ENCODE data around the gene SH3RF1.

Gene SH3RF1

GRCh38 chr4:169122422-169122821, 148.3 kb downstream of the SH3RF1 start:
- Histone ChIP-seq H3K27me3 (replicated peaks; ENCODE audit: control insufficient read depth, insufficient read depth, low read length) (no peaks in the 10 kb centered on the region), H3K36me3 (ENCODE audit: control insufficient read depth, insufficient read depth, low read length) (no peaks in the 10 kb centered on the region; the same call in 1 of the 2 replicates), H3K4me3 (replicated peaks; ENCODE audit: low read depth, low read length) (no peak overlapping the region)
- no peak for TF ChIP-seq CTCF (IDR thresholded peaks at IDR 0.05; ENCODE audit: insufficient read depth, low read length, poor library complexity, severe bottlenecking)
- no peak for DNase-seq (ENCODE audit: extremely low read depth, insufficient read length)

- no peak for DNase-seq (ENCODE audit: extremely low read depth, insufficient read length)
- Histone ChIP-seq H3K27me3 (replicated peaks; ENCODE audit: control insufficient read depth, insufficient read depth, low read length) (no peaks in the 10 kb centered on the region), H3K36me3 (ENCODE audit: control insufficient read depth, insufficient read depth, low read length) (no peaks in the 10 kb centered on the region; the same call in 1 of the 2 replicates), H3K4me3 (replicated peaks; ENCODE audit: low read depth, low read length) (no peak overlapping the region)
- TF ChIP-seq CTCF (IDR thresholded peaks at IDR 0.05; ENCODE audit: insufficient read depth, low read length, poor library complexity, severe bottlenecking) = no peak
Observed at GRCh38 chr4:169121861-169122382, 148.8 kb downstream of the SH3RF1 start.

- Histone ChIP-seq H3K27me3 (replicated peaks; ENCODE audit: control insufficient read depth, insufficient read depth, low read length) (no peaks in the 10 kb centered on the region), H3K4me3 (replicated peaks; ENCODE audit: low read depth, low read length) (no peak overlapping the region), H3K36me3 (ENCODE audit: control insufficient read depth, insufficient read depth, low read length) (peaks cover 5% of the 10 kb centered on the region)
- DNase-seq (ENCODE audit: extremely low read depth, insufficient read length) = no peak
- TF ChIP-seq CTCF (IDR thresholded peaks at IDR 0.05; ENCODE audit: insufficient read depth, low read length, poor library complexity, severe bottlenecking) = no peak
Observed at GRCh38 chr4:169120624-169121023, 150.1 kb downstream of the SH3RF1 start.

GRCh38 chr4:169119536-169119935, 151.2 kb downstream of the SH3RF1 start:
- Histone ChIP-seq H3K36me3 (ENCODE audit: control insufficient read depth, insufficient read depth, low read length) (peaks cover 5% of the 10 kb centered on the region), H3K4me3 (replicated peaks; ENCODE audit: low read depth, low read length) (no peak overlapping the region), H3K27me3 (replicated peaks; ENCODE audit: control insufficient read depth, insufficient read depth, low read length) (no peaks in the 10 kb centered on the region)
- TF ChIP-seq CTCF (IDR thresholded peaks at IDR 0.05; ENCODE audit: insufficient read depth, low read length, poor library complexity, severe bottlenecking) = no peak
- no peak for DNase-seq (ENCODE audit: extremely low read depth, insufficient read length)

- H3K27me3 ChIP-seq (replicated peaks; ENCODE audit: control insufficient read depth, insufficient read depth, low read length) = no peaks in the 10 kb centered on the region
- no peak for DNase-seq (ENCODE audit: extremely low read depth, insufficient read length)
- no peak overlapping the region for H3K4me3 ChIP-seq (replicated peaks; ENCODE audit: low read depth, low read length)
- peaks cover 6% of the 10 kb centered on the region for H3K36me3 ChIP-seq (ENCODE audit: control insufficient read depth, insufficient read depth, low read length)
- no peak for TF ChIP-seq CTCF (IDR thresholded peaks at IDR 0.05; ENCODE audit: insufficient read depth, low read length, poor library complexity, severe bottlenecking)
Observed at GRCh38 chr4:169117591-169118081, 153.1 kb downstream of the SH3RF1 start.
